K562 (cell line): ENCODE results near the gene IQCE. TPM values are rescaled to one million over a fixed set of nuclear protein-coding genes. Genes with fewer than 3 reads are reported as not detected.

ENCODE experiments used
- ATAC-seq: fragments of 200-7000 bp; cut with Tn5 transposase; 3 replicates; pipeline ENCODE4 v1.9.1; 2020; ENCODE audit warnings: moderate library complexity
- BruUV-seq: library from RNA; stranded (reverse); fragments of 400-500 nt; replicated peaks from 2 replicates; lab custom pipeline; 2021; lab: Mats Ljungman, UMichigan
- CTCF ChIA-PET: fragments of 300-600 bp; formaldehyde crosslinking; extraction: SDS; loops from one replicate; lab custom pipeline; 2021; ENCODE audit warnings: low intra/inter-chr PET ratio; lab: Yijun Ruan, JAX
- POLR2A ChIA-PET: fragments of 300-600, 350-650 bp; sonication (Branson Sonifier 250); formaldehyde crosslinking; extraction: SDS; loops from one replicate; lab custom pipeline; 2021; ENCODE audit warnings: antibody characterized with exemption, inconsistent platforms; lab: Yijun Ruan, JAX
- DNase-seq, 4 experiments: peaks; one replicate each; pipeline versions ENCODE4 v3.0.0 to v3.0.0-alpha.2; 2011 to 2018; ENCODE audit warnings: low spot score in 3 of 4, mixed read lengths in 3 of 4; ENCODE audit errors: extremely low read depth in 1 of 4
- FAIRE-seq: peaks from 2 replicates; lab custom pipeline; 2011; peaks lifted over from hg19 to GRCh38; lab: Jason Lieb, UNC
- H2AFZ ChIP-seq: 2 replicates; pipeline ENCODE4 v1.6.0; 2011; ENCODE audit warnings: low read depth, low read length, control low read depth, inconsistent platforms
- H3K27ac ChIP-seq: fragments of 200-600 bp; 3 replicates; pipeline ENCODE4 v1.8.0; 2011; ENCODE audit warnings: low read depth, mild to moderate bottlenecking, control low read depth, inconsistent platforms, low read length, moderate library complexity, mixed read lengths; ENCODE audit errors: extremely low read depth
- H3K27me3 ChIP-seq, 2 experiments: fragments of 300-600 bp in 1 of 2; 2 replicates in 1 of 2; 3 replicates in 1 of 2; pipeline versions ENCODE4 v1.6.0 to v1.8.0; 2011; ENCODE audit warnings: inconsistent platforms in 2 of 2, low read length in 2 of 2, mild to moderate bottlenecking in 1 of 2, mixed read lengths in 1 of 2, moderate library complexity in 1 of 2; ENCODE audit not compliant: control insufficient read depth in 2 of 2, insufficient read depth in 2 of 2
- H3K36me3 ChIP-seq: fragments of 300-600 bp; 3 replicates; pipeline ENCODE4 v1.8.0; 2011; ENCODE audit warnings: mild to moderate bottlenecking, low read length, inconsistent platforms; ENCODE audit not compliant: control insufficient read depth, insufficient read depth
- H3K4me1 ChIP-seq, 2 experiments: fragments of 200-600 bp in 1 of 2; replicated peaks in 1 of 2; 2 replicates in 1 of 2; 3 replicates in 1 of 2; pipeline versions ENCODE4 v1.5.1 to v1.8.0; 2011; ENCODE audit warnings: inconsistent platforms in 2 of 2, low read length in 2 of 2, mild to moderate bottlenecking in 1 of 2, mixed read lengths in 1 of 2, moderate library complexity in 1 of 2; ENCODE audit not compliant: control insufficient read depth in 2 of 2, insufficient read depth in 2 of 2
- H3K4me2 ChIP-seq: 2 replicates; pipeline ENCODE4 v1.6.1; 2011; ENCODE audit warnings: low read length, control low read depth, inconsistent platforms, mixed read lengths; ENCODE audit not compliant: insufficient read depth
- H3K4me3 ChIP-seq: fragments of 200-600 bp; sonication (generic), shearing (Covaris generic); 2 replicates; pipeline ENCODE4 v1.5.1; 2016; ENCODE audit warnings: control low read depth, inconsistent platforms
- H3K79me2 ChIP-seq: fragments of 200-600 bp; 3 replicates; pipeline ENCODE4 v1.8.0; 2011; ENCODE audit warnings: low read length, inconsistent platforms; ENCODE audit not compliant: control insufficient read depth, insufficient read depth
- H3K9ac ChIP-seq, 2 experiments: 2 replicates each; pipeline versions ENCODE4 v1.6.0 to v1.6.1; 2011; ENCODE audit warnings: low read depth in 2 of 2, low read length in 2 of 2, control low read depth in 1 of 2, inconsistent platforms in 1 of 2, mild to moderate bottlenecking in 1 of 2, mixed read lengths in 1 of 2; ENCODE audit not compliant: insufficient read depth in 1 of 2
- H3K9me1 ChIP-seq: one replicate; pipeline ENCODE4 v1.6.0; 2011; ENCODE audit warnings: inconsistent platforms, mild to moderate bottlenecking, low read length, moderate library complexity; ENCODE audit not compliant: control insufficient read depth, insufficient read depth
- H3K9me3 ChIP-seq: replicated peaks from 2 replicates; pipeline ENCODE4 v1.5.1; 2011; ENCODE audit warnings: low read depth, low read length, inconsistent platforms; ENCODE audit not compliant: control insufficient read depth, insufficient read depth
- H4K20me1 ChIP-seq: replicated peaks from 2 replicates; pipeline ENCODE4 v1.6.1; 2011; ENCODE audit warnings: low read length, inconsistent platforms, mixed read lengths; ENCODE audit not compliant: control insufficient read depth, insufficient read depth
- CTCF ChIP-seq, 3 experiments: IDR thresholded peaks in 2 of 3; conservative IDR thresholded peaks in 1 of 3; 2 replicates each; pipeline ENCODE4 v1.5.1; 2011 to 2012; ENCODE audit warnings: low read length in 3 of 3, mild to moderate bottlenecking in 3 of 3, control low read depth in 2 of 3, improper control_type of control experiment in 1 of 3, inconsistent platforms in 1 of 3, low read depth in 1 of 3, mixed read lengths in 1 of 3, moderate library complexity in 1 of 3; ENCODE audit not compliant: insufficient read depth in 2 of 3
- NONO ChIP-seq, 2 experiments: fragments of 200-400 bp in 1 of 2; fragments of 450-650 bp in 1 of 2; formaldehyde crosslinking in 1 of 2; IDR thresholded peaks; 2 replicates each; pipeline ENCODE4 v1.6.1; 2017; ENCODE audit warnings: low read depth in 2 of 2, mild to moderate bottlenecking in 2 of 2, moderate library complexity in 2 of 2, low read length in 1 of 2
- SREBF2 ChIP-seq: sonication (generic); formaldehyde crosslinking; IDR thresholded peaks from 2 replicates; pipeline ENCODE4 v1.4.0; 2020; ENCODE audit warnings: mild to moderate bottlenecking, missing genetic modification reagents
- WGBS: fragments of 100-300 bp; shearing (Covaris generic); methylation state at CpG from one replicate; pipeline ENCODE4 v1.1.6; 2016; ENCODE audit warnings: low coverage, mixed read lengths; ENCODE audit not compliant: insufficient coverage; ENCODE audit errors: missing lambda C conversion rate; 5-methylcytosine and 5-hydroxymethylcytosine counted together
- in situ Hi-C: fragments of 300-500 bp; cut with MboI; formaldehyde crosslinking; loops from 4 replicates; pipeline ENCODE4 v1.15.0; 2018; ENCODE audit warnings: inconsistent platforms, mixed read lengths
- intact Hi-C: fragments of 100-400 bp; cut with micrococcal nuclease; formaldehyde crosslinking; loops from 2 replicates; pipeline ENCODE4 v1.14.2; 2022
- polyA plus RNA-seq, 8 experiments: library from polyadenylated mRNA; depleted of rRNA in 4 of 8; stranded (reverse) in 5 of 8; unstranded in 3 of 8; fragments of >200 nt; fragmentation: Nextera tagmentation in 2 of 8; fragmentation: Illumina TruSeq in 1 of 8; extraction: Ambion mirVana in 2 of 8; extraction: Trizol in 1 of 8; gene quantifications; 2 replicates each; pipeline versions ENCODE4 v1.2.1 to v1.2.3, GENCODE V29; 2011 to 2014; ENCODE audit warnings: inconsistent platforms in 1 of 8, missing spikeins in 1 of 8
- total RNA-seq, 7 experiments: library from RNA; depleted of rRNA in 6 of 7; stranded (reverse); fragments of >200 nt in 6 of 7; fragmentation: Illumina TruSeq in 2 of 7; extraction: Trizol in 2 of 7; gene quantifications; 2 replicates each; pipeline versions ENCODE4 v1.2.1 to v1.2.3, GENCODE V29; 2011 to 2021; ENCODE audit warnings: low replicate concordance in 1 of 7

IQCE gene
- total and polyA plus RNA-seq, 9 of the 15 experiments (the other 6 are each of a cell fraction or from before 2014, with no cell fraction given) = 0.18 to 8.5 (median 4.2) TPM

- in situ Hi-C loops (no loop called here), intact Hi-C loops (no loop called here)
- Histone ChIP-seq H3K27ac (no peak overlapping the region), H3K79me2 (no peaks in the 10 kb centered on the region), H3K4me1 (peaks cover 0 to 35% of the 10 kb centered on the region in 2 experiments; a peak in 2 of 5 replicates), H3K4me3 (no peak overlapping the region), H3K27me3 (no peaks in the 10 kb centered on the region), H2AFZ (no peak overlapping the region), H4K20me1 (no peaks in the 10 kb centered on the region; the same call in none of the 2 replicates), H3K4me2 (no peak overlapping the region), H3K9ac (no peak overlapping the region; a peak in 1 of 4 replicates), H3K9me1 (peaks cover 3% of the 10 kb centered on the region), H3K36me3 (peaks cover 5% of the 10 kb centered on the region; the same call in 1 of the 3 replicates), H3K9me3 (no peaks in the 10 kb centered on the region)
- POLR2A ChIA-PET = interaction anchor here (0.6 kb wide), 1 partner anchor 30 kb away, joined by 5 read pairs; no protein-coding TSS in a partner anchor
- 81% methylated on average over 10 of the region's 29 CpGs for WGBS
- ATAC-seq (no peak), FAIRE-seq (no peak), DNase-seq (no peak)
- CTCF ChIA-PET = no interaction called here
- BruUV-seq = no TSS peak
- TF ChIP-seq SREBF2 (CRISPR knock-in tag) = no peak
- TF ChIP-seq CTCF (IDR thresholded peaks at IDR 0.05 in 2 of 3, conservative IDR thresholded peaks at IDR 0.05 in 1 of 3; ENCODE audit: insufficient read depth in 2 of 3, low read depth in 1 of 3, low read length in 3 of 3) = 0 out of 6 replicates have a peak, but pooled peaks of 1 of the 3 experiments have one; percentile 17
- TF ChIP-seq NONO (IDR thresholded peaks at IDR 0.05; ENCODE audit: low read depth in 2 of 2, low read length in 1 of 2) = no peak
Observed at GRCh38 chr7:2604608-2605174, 45.9 kb downstream of the IQCE start.
